MM.1S (cell line): ENCODE data around the gene ENOX2.

Experiments used
- DNase-seq: peaks from one replicate; pipeline ENCODE4 v3.0.0-alpha.2; 2015
- H2AFZ ChIP-seq: fragments of 300-600 bp; sonication (generic); 2 replicates; pipeline ENCODE4 v1.6.0; 2016; ENCODE audit warnings: antibody characterized with exemption, low read length
- H3F3A ChIP-seq: fragments of 300-600 bp; sonication (generic); 2 replicates; pipeline ENCODE4 v1.6.1; 2016; ENCODE audit warnings: mild to moderate bottlenecking, antibody characterized with exemption, low read length, moderate library complexity, mixed read lengths; ENCODE audit not compliant: insufficient read depth
- H3K27ac ChIP-seq: fragments of 300-600 bp; sonication (generic); 2 replicates; pipeline ENCODE4 v1.5.1; 2016; ENCODE audit warnings: mild to moderate bottlenecking, low read length
- H3K27me3 ChIP-seq: fragments of 300-600 bp; sonication (generic); replicated peaks from 2 replicates; pipeline ENCODE4 v1.6.0; 2016; ENCODE audit warnings: low read length; ENCODE audit not compliant: insufficient read depth
- H3K36me3 ChIP-seq: fragments of 300-600 bp; sonication (generic); replicated peaks from 2 replicates; pipeline ENCODE4 v1.6.1; 2016; ENCODE audit warnings: mild to moderate bottlenecking, low read length, mixed read lengths; ENCODE audit not compliant: insufficient read depth
- H3K4me1 ChIP-seq: fragments of 300-600 bp; sonication (generic); 2 replicates; pipeline ENCODE4 v1.6.1; 2016; ENCODE audit warnings: low read length, mixed read lengths
- H3K4me2 ChIP-seq: fragments of 300-600 bp; sonication (generic); 2 replicates; pipeline ENCODE4 v1.6.0; 2016; ENCODE audit warnings: low read depth, low read length
- H3K4me3 ChIP-seq: fragments of 300-600 bp; sonication (generic); 2 replicates; pipeline ENCODE4 v1.5.1; 2016; ENCODE audit warnings: low read length, mixed read lengths
- H3K79me2 ChIP-seq: fragments of 300-600 bp; sonication (generic); 2 replicates; pipeline ENCODE4 v1.6.1; 2016; ENCODE audit warnings: mixed run types, low read length, mixed read lengths
- H3K9ac ChIP-seq: fragments of 300-600 bp; sonication (generic); 2 replicates; pipeline ENCODE4 v1.6.1; 2016; ENCODE audit warnings: low read length, mixed read lengths
- H3K9me2 ChIP-seq: fragments of 300-600 bp; sonication (generic); replicated peaks from 2 replicates; pipeline ENCODE4 v1.6.1; 2016; ENCODE audit warnings: mild to moderate bottlenecking, low read length, mixed read lengths; ENCODE audit not compliant: insufficient read depth
- H3K9me3 ChIP-seq: fragments of 300-600 bp; sonication (generic); replicated peaks from 2 replicates; pipeline ENCODE4 v1.6.1; 2016; ENCODE audit warnings: mild to moderate bottlenecking, low read length, mixed read lengths; ENCODE audit not compliant: insufficient read depth
- H4K20me1 ChIP-seq: fragments of 300-600 bp; sonication (generic); 2 replicates; pipeline ENCODE4 v1.6.1; 2016; ENCODE audit warnings: mild to moderate bottlenecking, low read length, moderate library complexity, mixed read lengths; ENCODE audit not compliant: insufficient read depth
- CTCF ChIP-seq: fragments of 300-600 bp; sonication (generic); IDR thresholded peaks from 2 replicates; pipeline ENCODE4 v1.5.1; 2016; ENCODE audit warnings: antibody characterized with exemption, low read length, mixed read lengths
- EZH2 ChIP-seq: fragments of 300-600 bp; sonication (generic); optimal IDR thresholded peaks from 2 replicates; pipeline ENCODE3; 2017; ENCODE audit warnings: low read depth, mild to moderate bottlenecking, antibody characterized with exemption, low read length, mixed read lengths
- EZH2phosphoT487 ChIP-seq: fragments of 300-600 bp; sonication (generic); IDR thresholded peaks from 2 replicates; pipeline ENCODE4 v1.6.1; 2018; ENCODE audit warnings: antibody characterized with exemption, low read length

ENOX2 gene

GRCh38 chrX:130741584-130741983, 161.4 kb downstream of the ENOX2 start:
- Histone ChIP-seq H3K79me2 (no peaks in the 10 kb centered on the region), H3K9me3 (no peaks in the 10 kb centered on the region), H3K27me3 (no peaks in the 10 kb centered on the region), H4K20me1 (no peaks in the 10 kb centered on the region), H3K9me2 (no peaks in the 10 kb centered on the region), H3F3A (no peaks in the 10 kb centered on the region), H3K36me3 (no peaks in the 10 kb centered on the region), H3K4me1 (no peaks in the 10 kb centered on the region), H3K9ac (no peak overlapping the region), H3K4me2 (no peak overlapping the region), H3K27ac (no peak overlapping the region), H2AFZ (no peak overlapping the region), H3K4me3 (no peak overlapping the region)
- TF ChIP-seq EZH2 (no peak), EZH2phosphoT487 (no peak), CTCF (no peak)
- no peak for DNase-seq

GRCh38 chrX:130741151-130741550, 161.9 kb downstream of the ENOX2 start:
- H3K9ac ChIP-seq = no peak overlapping the region
- H3K4me1 ChIP-seq = no peaks in the 10 kb centered on the region
- no peak overlapping the region for H3K27ac ChIP-seq
- H2AFZ ChIP-seq = no peak overlapping the region
- no peaks in the 10 kb centered on the region for H3K9me3 ChIP-seq
- H3K36me3 ChIP-seq = no peaks in the 10 kb centered on the region
- no peaks in the 10 kb centered on the region for H3K79me2 ChIP-seq
- H3K4me2 ChIP-seq = no peak overlapping the region
- no peaks in the 10 kb centered on the region for H4K20me1 ChIP-seq
- no peak for DNase-seq
- no peaks in the 10 kb centered on the region for H3K9me2 ChIP-seq
- TF ChIP-seq CTCF (no peak), EZH2phosphoT487 (no peak), EZH2 (no peak)
- H3F3A ChIP-seq = no peaks in the 10 kb centered on the region
- no peak overlapping the region for H3K4me3 ChIP-seq
- H3K27me3 ChIP-seq = no peaks in the 10 kb centered on the region

GRCh38 chrX:130738638-130739195, 164.3 kb downstream of the ENOX2 start:
- H4K20me1 ChIP-seq = no peaks in the 10 kb centered on the region
- H3K9me3 ChIP-seq = no peaks in the 10 kb centered on the region
- no peak overlapping the region for H3K27ac ChIP-seq
- no peaks in the 10 kb centered on the region for H3K4me1 ChIP-seq
- no peak overlapping the region for H2AFZ ChIP-seq
- no peaks in the 10 kb centered on the region for H3K9me2 ChIP-seq
- no peaks in the 10 kb centered on the region for H3K79me2 ChIP-seq
- H3K4me2 ChIP-seq = no peak overlapping the region
- no peaks in the 10 kb centered on the region for H3K27me3 ChIP-seq
- no peak for DNase-seq
- TF ChIP-seq EZH2phosphoT487 (no peak), EZH2 (no peak), CTCF (no peak)
- H3K4me3 ChIP-seq = no peak overlapping the region
- no peak overlapping the region for H3K9ac ChIP-seq
- H3F3A ChIP-seq = no peaks in the 10 kb centered on the region
- H3K36me3 ChIP-seq = no peaks in the 10 kb centered on the region
